DND-41 (cell line): Measurements from ENCODE around the gene ERBB2.
A peak's percentile ranks its signal among the peaks of the same experiment; 100 is the strongest.

Source experiments
- ATAC-seq: fragments of 200-7000 bp; cut with Tn5 transposase; 3 replicates; pipeline ENCODE4 v1.9.1; 2021; ENCODE audit warnings: low read depth; ENCODE audit not compliant: insufficient read depth
- DNase-seq: peaks from one replicate; pipeline ENCODE4 v3.0.0-alpha.2; 2020
- H2AFZ ChIP-seq: 2 replicates; pipeline ENCODE4 v1.6.0; 2012; ENCODE audit warnings: low read depth, low read length
- H3K27ac ChIP-seq: 2 replicates; pipeline ENCODE4 v1.5.1; 2012; ENCODE audit warnings: low read length, inconsistent platforms
- H3K27me3 ChIP-seq: fragments of 200-600 bp; sonication (generic); 2 replicates; pipeline ENCODE4 v1.6.0; 2012; ENCODE audit warnings: low read length, mild to moderate bottlenecking, inconsistent platforms; ENCODE audit not compliant: insufficient read depth, poor library complexity
- H3K36me3 ChIP-seq: 2 replicates; pipeline ENCODE4 v1.5.1; 2012; ENCODE audit warnings: low read length, inconsistent platforms; ENCODE audit not compliant: insufficient read depth
- H3K4me1 ChIP-seq: 2 replicates; pipeline ENCODE4 v1.5.1; 2012; ENCODE audit warnings: mild to moderate bottlenecking, low read length; ENCODE audit not compliant: insufficient read depth
- H3K4me2 ChIP-seq: 2 replicates; pipeline ENCODE4 v1.6.0; 2012; ENCODE audit warnings: mild to moderate bottlenecking, moderate library complexity, low read length, inconsistent platforms; ENCODE audit not compliant: insufficient read depth
- H3K4me3 ChIP-seq, 2 experiments: fragments of 200-600 bp in 1 of 2; shearing (Covaris generic) in 1 of 2; 2 replicates each; pipeline ENCODE4 v1.5.1; 2012 to 2016; ENCODE audit warnings: inconsistent platforms in 2 of 2, low read length in 2 of 2, mild to moderate bottlenecking in 2 of 2, low read depth in 1 of 2, moderate library complexity in 1 of 2
- H3K79me2 ChIP-seq: 2 replicates; pipeline ENCODE4 v1.6.0; 2012; ENCODE audit warnings: low read length, inconsistent platforms; ENCODE audit not compliant: insufficient read depth
- H3K9ac ChIP-seq: 2 replicates; pipeline ENCODE4 v1.6.0; 2012; ENCODE audit warnings: low read depth, mild to moderate bottlenecking, inconsistent platforms, low read length, moderate library complexity
- H3K9me3 ChIP-seq: 2 replicates; pipeline ENCODE4 v1.5.1; 2012; ENCODE audit warnings: low read length, moderate library complexity, mild to moderate bottlenecking, inconsistent platforms; ENCODE audit not compliant: insufficient read depth, severe bottlenecking
- H4K20me1 ChIP-seq: 2 replicates; pipeline ENCODE4 v1.6.0; 2012; ENCODE audit warnings: low read length; ENCODE audit not compliant: insufficient read depth
- CTCF ChIP-seq: IDR thresholded peaks from 2 replicates; pipeline ENCODE4 v1.5.1; 2012; ENCODE audit warnings: borderline replicate concordance, low read length, moderate library complexity, mild to moderate bottlenecking; ENCODE audit not compliant: poor library complexity, severe bottlenecking; ENCODE audit errors: extremely low read depth
- EZH2 ChIP-seq: IDR thresholded peaks from 3 replicates; pipeline ENCODE4 v1.6.1; 2012; ENCODE audit warnings: borderline replicate concordance, low read depth, mild to moderate bottlenecking, moderate library complexity, low read length, inconsistent platforms; ENCODE audit not compliant: severe bottlenecking

The ERBB2 gene

GRCh38 chr17:39753514-39754160, 53.8 kb downstream of the ERBB2 start:
- no peaks in the 10 kb centered on the region for H3K36me3 ChIP-seq
- no peaks in the 10 kb centered on the region for H3K79me2 ChIP-seq
- peak overlapping the region; percentile 96 for H3K4me2 ChIP-seq
- H4K20me1 ChIP-seq: no peaks in the 10 kb centered on the region
- peak overlapping the region; percentile 98 for H2AFZ ChIP-seq
- peak overlapping the region; percentile 96 for H3K27ac ChIP-seq
- H3K27me3 ChIP-seq: no peaks in the 10 kb centered on the region
- peaks cover 62% of the 10 kb centered on the region for H3K4me1 ChIP-seq
- H3K9ac ChIP-seq: peak overlapping the region; percentile 98
- no peak for TF ChIP-seq CTCF
- no peak for TF ChIP-seq EZH2
- H3K9me3 ChIP-seq: no peaks in the 10 kb centered on the region
- DNase-seq: no peak
- ATAC-seq: peak; percentile 25
- H3K4me3 ChIP-seq: peak overlapping the region; percentile 38 to 73

- no peaks in the 10 kb centered on the region for H4K20me1 ChIP-seq
- peak overlapping the region; percentile 96 for H3K4me2 ChIP-seq
- H3K79me2 ChIP-seq: no peaks in the 10 kb centered on the region
- peaks cover 69% of the 10 kb centered on the region for H3K4me1 ChIP-seq
- peak; percentile 82 for TF ChIP-seq CTCF
- no peak for TF ChIP-seq EZH2
- peak; percentile 82 for ATAC-seq
- H3K9ac ChIP-seq: peak overlapping the region; percentile 98
- no peaks in the 10 kb centered on the region for H3K36me3 ChIP-seq
- H3K27me3 ChIP-seq: no peaks in the 10 kb centered on the region
- peak; percentile 98 for DNase-seq
- H2AFZ ChIP-seq: peak overlapping the region; percentile 98
- H3K4me3 ChIP-seq: peak overlapping the region; percentile 38 to 73
- H3K27ac ChIP-seq: peak overlapping the region; percentile 96
- no peaks in the 10 kb centered on the region for H3K9me3 ChIP-seq
Observed at GRCh38 chr17:39754161-39754957, 54.5 kb downstream of the ERBB2 start.

- TF ChIP-seq EZH2 (no peak), CTCF (no peak)
Observed at GRCh38 chr17:39754958-39755553, 55.2 kb downstream of the ERBB2 start.

More at GRCh38 chr17:39754958-39755553, 55.2 kb downstream of the ERBB2 start:
- H3K4me3 ChIP-seq: peak overlapping the region in 1 of 2 experiments; percentile 73; a peak in 3 of 4 replicates
- 0 out of 2 replicates have a peak overlapping the region, but pooled peaks have one; percentile 87 for H2AFZ ChIP-seq
- H3K79me2 ChIP-seq: no peaks in the 10 kb centered on the region
- no peaks in the 10 kb centered on the region for H3K9me3 ChIP-seq
- DNase-seq (peak; percentile 43), ATAC-seq (no peak)
- H3K4me1 ChIP-seq: peaks cover 69% of the 10 kb centered on the region
- H3K4me2 ChIP-seq: peak overlapping the region; percentile 96
- no peaks in the 10 kb centered on the region for H3K27me3 ChIP-seq
- peak overlapping the region; percentile 96 for H3K27ac ChIP-seq
- no peaks in the 10 kb centered on the region for H4K20me1 ChIP-seq
- no peaks in the 10 kb centered on the region for H3K36me3 ChIP-seq
- peak overlapping the region; percentile 98 for H3K9ac ChIP-seq
